Hematopoietic multipotent progenitor cell treated with erythropoietin and hydrocortisone succinate and interleukin-3 and kit ligand, for 17 days (in vitro differentiated cells): ENCODE results near the gene DYNLT2B.
"Not testable (repeated sequence)": the region's sequence is repeated elsewhere in the genome, so short reads cannot be mapped to it uniquely, and the experiment has no call there.

Experiments used
- DNase-seq: peaks from one replicate; pipeline ENCODE4 v3.0.0-alpha.2; 2015; ENCODE audit warnings: low spot score

The DYNLT2B gene

DNA sequence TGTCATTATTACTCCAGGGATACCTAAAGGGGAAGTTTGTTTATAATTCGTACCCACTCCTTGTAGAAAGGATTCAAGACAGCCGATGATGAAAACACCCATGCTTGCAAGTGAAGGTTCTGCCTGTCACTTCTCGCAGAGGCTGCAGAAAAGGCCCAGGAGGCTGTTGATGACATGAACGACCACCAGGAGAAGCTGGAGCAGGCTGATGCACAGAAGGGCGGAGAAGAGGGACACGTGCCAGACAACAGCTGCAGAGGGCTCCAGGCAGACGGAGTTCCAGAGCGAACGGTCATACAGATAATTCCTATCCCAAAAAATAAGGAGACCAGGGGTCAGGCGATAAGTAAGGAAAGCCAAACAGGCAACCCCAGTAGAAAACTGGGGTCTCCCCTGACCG, 5.7 kb upstream of the DYNLT2B start:
- no peak for DNase-seq

- DNase-seq, result no peak
Observed at GRCh38 chr3:196323016-196323415, 5.0 kb upstream of the DYNLT2B start.

GRCh38 chr3:196321162-196321561, 3.1 kb upstream of the DYNLT2B start:
- no peak for DNase-seq

DNA sequence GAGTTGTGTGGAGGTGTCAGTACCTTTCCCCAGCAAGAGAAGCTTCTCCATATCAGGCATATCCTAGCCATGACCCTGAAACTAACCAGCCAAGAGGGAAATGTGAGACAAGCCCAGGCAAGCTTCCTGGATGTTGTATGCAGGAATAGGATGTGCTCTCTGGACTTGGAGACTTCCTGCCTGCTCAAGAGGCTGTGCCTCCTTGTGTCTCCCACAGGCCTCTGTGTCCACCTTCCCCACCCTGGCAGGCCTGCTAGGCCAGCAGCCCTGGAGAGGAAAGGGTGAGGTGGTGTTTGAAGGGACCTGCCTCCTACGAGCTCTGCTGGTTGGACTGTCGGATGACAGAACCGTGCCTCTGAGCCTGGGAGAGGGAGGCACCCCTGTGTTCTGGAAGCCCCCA, 2.1 kb upstream of the DYNLT2B start:
- DNase-seq, result no peak

GRCh38 chr3:196316799-196317686, 997 bp downstream of the DYNLT2B start:
- not testable (repeated sequence) for DNase-seq

DNA sequence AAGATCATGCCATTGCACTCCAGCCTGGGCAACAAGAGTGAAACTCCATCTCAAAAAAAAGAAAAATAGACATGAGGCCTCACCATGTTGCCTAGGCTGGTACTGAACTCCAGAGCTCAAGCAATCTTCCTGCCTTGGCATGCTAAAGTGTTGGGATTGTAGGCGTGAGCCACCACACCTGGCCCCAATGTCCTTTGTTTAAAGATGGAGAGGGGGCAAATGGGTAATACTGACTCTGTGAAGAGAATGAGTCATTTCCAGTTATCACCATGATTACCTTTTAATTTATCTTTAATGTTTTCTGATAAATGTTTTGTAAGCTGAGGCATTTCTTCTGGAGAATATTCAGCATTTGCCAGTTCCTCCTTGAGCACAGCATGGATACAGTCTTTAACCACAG, 2.2 kb downstream of the DYNLT2B start:
- DNase-seq, result no peak

- DNase-seq, result no peak
Observed at GRCh38 chr3:196314597-196314996, 3.4 kb downstream of the DYNLT2B start.

- not testable (repeated sequence) for DNase-seq
Observed at GRCh38 chr3:196314086-196314485, 4.0 kb downstream of the DYNLT2B start.

DNA sequence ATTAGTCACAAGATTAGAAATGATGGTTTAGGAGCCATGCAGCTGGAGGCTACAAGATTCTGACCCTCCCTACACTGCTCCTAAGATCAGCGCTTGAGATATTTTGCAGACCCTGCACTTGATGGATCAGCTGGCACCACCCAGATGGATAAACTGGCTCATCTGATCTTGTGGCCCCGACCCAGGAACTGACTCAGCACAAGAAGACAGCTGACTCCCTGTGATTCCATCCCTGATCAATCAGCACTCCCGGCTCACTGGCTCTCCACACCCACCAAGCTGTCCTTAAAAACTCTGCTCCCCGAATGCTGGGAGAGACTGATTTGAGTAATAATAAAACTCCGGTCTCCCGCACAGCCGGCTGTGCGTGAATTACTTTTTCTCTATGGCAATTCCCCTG, 15.1 kb downstream of the DYNLT2B start:
- not testable (repeated sequence) for DNase-seq

- DNase-seq, result not testable (repeated sequence)
Observed at GRCh38 chr3:196302551-196302950, 15.5 kb downstream of the DYNLT2B start.

GRCh38 chr3:196298521-196298920, 19.5 kb downstream of the DYNLT2B start:
- no peak for DNase-seq

DNA sequence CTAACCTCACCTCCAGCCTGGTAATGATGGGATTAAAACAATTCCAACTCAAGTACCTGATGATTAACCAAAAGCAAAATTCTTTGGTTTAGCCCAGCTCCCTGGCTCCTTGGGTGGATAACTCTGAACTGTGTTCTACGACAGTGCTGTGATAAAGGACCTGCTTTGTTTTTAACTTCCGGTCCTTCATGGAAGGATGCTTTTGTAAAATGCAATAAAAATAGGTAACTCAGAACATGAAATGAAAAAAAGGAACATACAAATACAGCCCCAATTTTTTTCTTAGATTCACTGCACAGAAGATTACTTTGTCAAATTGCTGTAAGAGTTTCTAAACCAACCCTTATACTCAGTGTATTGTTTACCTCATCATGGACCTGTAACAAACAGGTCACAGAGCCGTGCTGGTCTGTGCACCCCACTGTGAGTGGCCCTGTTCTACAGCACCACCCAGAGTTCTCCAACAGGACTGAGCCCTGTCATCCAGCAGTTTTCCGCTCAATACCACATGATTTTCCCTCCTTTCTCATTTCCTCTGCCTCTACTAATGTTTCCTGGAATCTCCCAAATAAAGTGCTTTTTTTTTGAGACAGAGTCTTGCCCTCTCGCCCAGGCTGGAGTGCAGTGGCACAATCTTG, 25.6 kb downstream of the DYNLT2B start:
- DNase-seq, result no peak

DNA sequence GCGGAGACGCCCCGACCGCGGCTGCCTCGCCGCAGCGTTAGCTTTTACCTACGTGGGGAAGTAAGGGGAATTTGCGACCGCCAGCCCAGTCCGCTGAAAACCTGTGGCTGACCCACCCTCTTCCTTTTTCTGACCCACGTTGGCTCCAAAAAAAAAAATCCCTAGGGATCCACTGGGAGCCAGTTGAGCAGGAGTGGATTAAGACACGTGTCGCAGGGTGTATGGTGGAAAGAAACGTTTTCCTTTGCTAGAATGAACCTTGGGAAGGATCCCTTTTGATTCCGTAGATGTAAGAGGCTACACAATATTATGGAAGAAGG, 29.9 kb downstream of the DYNLT2B start:
- DNase-seq, result no peak

GRCh38 chr3:196287440-196288140, 30.4 kb downstream of the DYNLT2B start, which contains the start of gene PCYT1A:
Gene PCYT1A (minus strand): TSS chr3:196287726. CDS start chr3:196270531, 17,195 bp downstream.
- DNase-seq, result peak; percentile 90

DNA sequence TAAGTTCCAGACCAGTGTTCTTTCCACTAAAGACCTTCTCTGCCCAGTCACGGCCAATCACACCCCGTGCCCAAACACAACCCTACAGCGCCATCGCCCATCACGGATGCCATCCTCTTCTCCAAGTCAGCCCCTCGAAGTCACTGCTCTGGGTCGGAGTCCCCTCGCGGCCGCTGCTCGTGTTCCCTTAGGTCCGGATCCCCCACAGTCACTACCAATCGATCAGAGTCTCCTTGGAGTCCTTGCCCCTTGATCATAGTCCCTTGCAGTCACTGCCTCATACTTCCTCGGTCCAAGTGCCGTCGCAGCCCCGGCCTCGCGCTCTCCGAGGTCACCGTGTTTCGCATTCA, 31.0 kb downstream of the DYNLT2B start:
- peak; percentile 51 for DNase-seq

- no peak for DNase-seq
Observed at GRCh38 chr3:196284396-196284795, 33.6 kb downstream of the DYNLT2B start.

DNA sequence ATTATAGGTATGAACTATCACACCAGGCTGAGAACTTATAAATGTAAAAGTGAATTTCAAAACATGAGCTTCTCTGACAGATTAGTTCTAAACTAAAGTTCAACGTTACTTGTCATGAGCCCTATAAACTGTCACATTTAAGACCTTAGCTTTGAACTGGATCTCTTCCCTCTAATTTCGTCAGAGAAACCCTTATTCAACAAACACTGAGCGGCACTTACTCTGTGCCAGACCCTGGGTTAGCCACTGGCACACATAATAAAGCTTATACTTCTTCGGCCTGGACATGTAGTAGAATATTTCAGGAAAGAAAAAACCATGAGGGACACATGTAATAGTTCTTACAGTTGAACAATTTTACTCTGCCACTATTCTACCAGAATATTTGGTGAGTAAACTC, 36.1 kb downstream of the DYNLT2B start:
- DNase-seq, result no peak

- DNase-seq, result no peak
Observed at GRCh38 chr3:196280689-196281440, 37.2 kb downstream of the DYNLT2B start.

GRCh38 chr3:196275126-196275525, 42.9 kb downstream of the DYNLT2B start:
- DNase-seq, result no peak

- peak; percentile 77 for DNase-seq
Observed at GRCh38 chr3:196274585-196274984, 43.5 kb downstream of the DYNLT2B start.

GRCh38 chr3:196273655-196274054, 44.4 kb downstream of the DYNLT2B start:
- peak; percentile 22 for DNase-seq

DNA sequence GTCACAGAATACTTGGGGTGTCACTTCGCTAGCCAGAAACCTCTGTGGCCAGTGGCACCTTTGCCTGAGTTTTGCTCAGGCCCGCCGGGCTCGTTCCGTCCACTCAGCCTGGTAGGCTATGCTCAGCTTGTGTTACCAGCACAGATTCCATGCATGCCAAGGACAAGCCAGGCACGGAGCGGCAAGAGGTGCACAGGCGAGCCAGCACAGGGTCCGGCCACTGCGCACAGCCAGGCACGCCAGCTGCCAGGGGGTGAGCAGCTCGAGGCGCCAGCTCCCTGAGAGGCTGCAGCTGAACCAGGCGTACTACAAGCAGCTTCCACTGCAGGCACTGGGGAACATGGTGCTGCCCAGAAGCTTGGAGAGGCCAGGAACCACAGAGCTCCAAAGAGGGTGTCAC, 45.2 kb downstream of the DYNLT2B start:
- DNase-seq, result no peak
